ENCODE measurements around the gene ZNF385A.

GRCh38 chr12:54413284-54414190, 29.0 kb upstream of the ZNF385A start:
- no peak for TF ChIP-seq REST (IDR thresholded peaks at IDR 0.05)
- TF ChIP-seq CTCF (IDR thresholded peaks at IDR 0.05; ENCODE audit: low read depth, low read length, missing input control), result no peak
- no peak for TF ChIP-seq ZBTB33 (IDR thresholded peaks at IDR 0.05)
- TF ChIP-seq YY1 (IDR thresholded peaks at IDR 0.05), result no peak
- no peak for TF ChIP-seq TAF1 (conservative IDR thresholded peaks at IDR 0.05)
- TF ChIP-seq GABPA (IDR thresholded peaks at IDR 0.05 in 1 of 2, conservative IDR thresholded peaks at IDR 0.05 in 1 of 2), result no peak
- no peak for TF ChIP-seq SP1 (IDR thresholded peaks at IDR 0.05)
- TF ChIP-seq EGR1 (IDR thresholded peaks at IDR 0.05; ENCODE audit: low read depth in 2 of 2), result no peak
- no peak for TF ChIP-seq MAX (IDR thresholded peaks at IDR 0.05)
- TF ChIP-seq JUND (IDR thresholded peaks at IDR 0.05), result no peak
- no peak for TF ChIP-seq RAD21 (IDR thresholded peaks at IDR 0.05)
